IMR-90 (cell line): ENCODE data around the gene DPP6. TPM values are rescaled to one million over a fixed set of nuclear protein-coding genes. Genes with fewer than 3 reads are reported as not detected.

ENCODE experiments used
- ATAC-seq: fragments of 200-7000 bp; cut with Tn5 transposase; 2 replicates; pipeline ENCODE4 v1.9.1; 2020; ENCODE audit warnings: low read depth, mild to moderate bottlenecking, moderate library complexity
- BruUV-seq: library from RNA; stranded (reverse); fragments of 400-500 nt; replicated peaks from 2 replicates; lab custom pipeline; 2021; lab: Mats Ljungman, UMichigan
- CTCF ChIA-PET: fragments of 300-600 bp; formaldehyde crosslinking; extraction: SDS; loops from one replicate; lab custom pipeline; 2021; ENCODE audit warnings: antibody characterized with exemption; lab: Yijun Ruan, JAX
- POLR2A ChIA-PET: fragments of 300-600 bp; sonication (Branson Sonifier 250); formaldehyde crosslinking; loops from one replicate; lab custom pipeline; 2022; ENCODE audit warnings: antibody characterized with exemption; ENCODE audit not compliant: unreplicated experiment; lab: Charles Lee
- DNase-seq: peaks from one replicate; pipeline ENCODE4 v3.0.0; 2013
- H2AFZ ChIP-seq: replicated peaks from 2 replicates; pipeline ENCODE3; 2013; ENCODE audit warnings: low read length, mild to moderate bottlenecking; ENCODE audit not compliant: poor library complexity
- H2AK5ac ChIP-seq: 2 replicates; pipeline ENCODE4 v1.6.1; 2013; ENCODE audit warnings: low read depth, low read length, inconsistent platforms
- H2AK9ac ChIP-seq: replicated peaks from 2 replicates; pipeline ENCODE3; 2013; ENCODE audit warnings: mild to moderate bottlenecking, low read depth, low read length, moderate library complexity; ENCODE audit not compliant: poor library complexity
- H2BK120ac ChIP-seq: 2 replicates; pipeline ENCODE4 v1.6.1; 2013; ENCODE audit warnings: low read depth, low read length, inconsistent platforms
- H2BK15ac ChIP-seq: 3 replicates; pipeline ENCODE4 v1.6.1; 2013; ENCODE audit warnings: low read depth, low read length, inconsistent platforms
- H2BK20ac ChIP-seq: 2 replicates; pipeline ENCODE4 v1.6.1; 2013; ENCODE audit warnings: low read depth, mild to moderate bottlenecking, inconsistent platforms, low read length, moderate library complexity
- H2BK5ac ChIP-seq: 2 replicates; pipeline ENCODE4 v1.6.1; 2013; ENCODE audit warnings: mild to moderate bottlenecking, low read depth, low read length, inconsistent platforms; ENCODE audit not compliant: poor library complexity, severe bottlenecking
- H3K14ac ChIP-seq: replicated peaks from 2 replicates; pipeline ENCODE4 v1.6.1; 2013; ENCODE audit warnings: low read depth, low read length, inconsistent platforms
- H3K18ac ChIP-seq: 2 replicates; pipeline ENCODE4 v1.6.1; 2013; ENCODE audit warnings: low read depth, low read length, control low read depth
- H3K23ac ChIP-seq: 2 replicates; pipeline ENCODE4 v1.6.1; 2013; ENCODE audit warnings: low read depth, low read length, inconsistent platforms
- H3K27ac ChIP-seq: 2 replicates; pipeline ENCODE4 v1.5.1; 2013; ENCODE audit warnings: mild to moderate bottlenecking, control low read depth, low read length; ENCODE audit not compliant: insufficient read depth
- H3K27me3 ChIP-seq: 2 replicates; pipeline ENCODE4 v1.6.1; 2013; ENCODE audit warnings: low read length; ENCODE audit not compliant: control insufficient read depth, insufficient read depth
- H3K36me3 ChIP-seq: 2 replicates; pipeline ENCODE4 v1.6.1; 2013; ENCODE audit warnings: low read length, mixed read lengths; ENCODE audit not compliant: control insufficient read depth, insufficient read depth
- H3K4ac ChIP-seq: 2 replicates; pipeline ENCODE4 v1.6.1; 2013; ENCODE audit warnings: low read depth, low read length, inconsistent platforms
- H3K4me1 ChIP-seq: 2 replicates; pipeline ENCODE4 v1.6.1; 2013; ENCODE audit warnings: low read length, mixed read lengths; ENCODE audit not compliant: control insufficient read depth, insufficient read depth
- H3K4me2 ChIP-seq: 2 replicates; pipeline ENCODE4 v1.6.1; 2013; ENCODE audit warnings: low read depth, mild to moderate bottlenecking, control low read depth, low read length, moderate library complexity
- H3K4me3 ChIP-seq: 2 replicates; pipeline ENCODE4 v1.5.1; 2013; ENCODE audit warnings: low read depth, mild to moderate bottlenecking, control low read depth, low read length, moderate library complexity; ENCODE audit not compliant: insufficient read depth
- H3K56ac ChIP-seq: 2 replicates; pipeline ENCODE4 v1.6.1; 2013; ENCODE audit warnings: low read length, inconsistent platforms; ENCODE audit not compliant: insufficient read depth; ENCODE audit errors: extremely low read depth
- H3K79me1 ChIP-seq, 2 experiments: 2 replicates each; pipeline ENCODE4 v1.6.1; 2013; ENCODE audit warnings: low read length in 2 of 2, inconsistent platforms in 1 of 2, low read depth in 1 of 2
- H3K9ac ChIP-seq: 2 replicates; pipeline ENCODE4 v1.6.1; 2013; ENCODE audit warnings: low read depth, low read length, control low read depth
- H3K9me1 ChIP-seq: 2 replicates; pipeline ENCODE4 v1.6.1; 2013; ENCODE audit warnings: low read length, inconsistent platforms; ENCODE audit not compliant: insufficient read depth
- H3K9me3 ChIP-seq: 2 replicates; pipeline ENCODE4 v1.6.1; 2013; ENCODE audit warnings: low read length; ENCODE audit not compliant: control insufficient read depth, insufficient read depth
- H4K20me1 ChIP-seq: 2 replicates; pipeline ENCODE4 v1.6.1; 2013; ENCODE audit warnings: low read length, inconsistent platforms; ENCODE audit not compliant: insufficient read depth
- H4K5ac ChIP-seq: 2 replicates; pipeline ENCODE4 v1.6.1; 2013; ENCODE audit warnings: mild to moderate bottlenecking, low read depth, low read length, control low read depth
- H4K8ac ChIP-seq, 2 experiments: 2 replicates each; pipeline ENCODE4 v1.6.1; 2013; ENCODE audit warnings: low read depth in 2 of 2, low read length in 2 of 2, control low read depth in 1 of 2, inconsistent platforms in 1 of 2
- H4K91ac ChIP-seq: 2 replicates; pipeline ENCODE4 v1.6.1; 2013; ENCODE audit warnings: low read depth, low read length, inconsistent platforms; ENCODE audit not compliant: insufficient read depth
- CEBPB ChIP-seq: IDR thresholded peaks from 2 replicates; pipeline ENCODE4 v1.6.1; 2012; ENCODE audit warnings: low read depth, low read length, improper control_type of control experiment
- CHD1 ChIP-seq: IDR thresholded peaks from 2 replicates; pipeline ENCODE4 v1.6.1; 2012; ENCODE audit warnings: low read depth, low read length, improper control_type of control experiment
- ELK1 ChIP-seq: fragments of 150-350 bp; IDR thresholded peaks from 2 replicates; pipeline ENCODE4 v1.6.1; 2016; ENCODE audit warnings: low read depth, mild to moderate bottlenecking, low read length, moderate library complexity, borderline replicate concordance
- FOS ChIP-seq: fragments of 150-350 bp; IDR thresholded peaks from 2 replicates; pipeline ENCODE4 v1.6.1; 2016; ENCODE audit warnings: low read depth, low read length
- MAFK ChIP-seq: IDR thresholded peaks from 2 replicates; pipeline ENCODE4 v1.6.1; 2012; ENCODE audit warnings: low read depth, low read length, improper control_type of control experiment
- POLR2A ChIP-seq: IDR thresholded peaks from 2 replicates; pipeline ENCODE4 v1.6.1; 2012; ENCODE audit warnings: mild to moderate bottlenecking, low read depth, low read length
- RAD21 ChIP-seq: IDR thresholded peaks from 2 replicates; pipeline ENCODE4 v1.6.1; 2012; ENCODE audit warnings: low read length, improper control_type of control experiment
- RFX5 ChIP-seq: IDR thresholded peaks from 2 replicates; pipeline ENCODE4 v1.8.0; 2012; ENCODE audit warnings: low read depth, mild to moderate bottlenecking, low read length, moderate library complexity
- SMC3 ChIP-seq: fragments of 150-350 bp; IDR thresholded peaks from 2 replicates; pipeline ENCODE4 v1.6.1; 2016; ENCODE audit warnings: low read depth, mild to moderate bottlenecking, antibody characterized with exemption, low read length, moderate library complexity
- WGBS, 2 experiments: methylation state at CpG; one replicate each; pipeline versions ENCODE4 v1.1.5 to v1.1.7; 2013; ENCODE audit warnings: missing lambda C conversion rate in 2 of 2; ENCODE audit not compliant: insufficient read length in 1 of 2; ENCODE audit errors: extremely low coverage in 2 of 2; 5-methylcytosine and 5-hydroxymethylcytosine counted together
- dilution Hi-C: fragments of 300-500 bp; cut with HindIII; formaldehyde crosslinking; loops from one replicate; pipeline ENCODE4 v1.14.3; 2018; ENCODE audit warnings: low sequenced_read_pairs; ENCODE audit not compliant: unreplicated experiment
- in situ Hi-C: fragments of 300-500 bp; cut with MboI; formaldehyde crosslinking; loops from 3 replicates; pipeline ENCODE4 v1.14.3; 2019; ENCODE audit warnings: low sequenced_read_pairs, inconsistent platforms, mixed read lengths
- intact Hi-C: fragments of 100-400 bp; cut with micrococcal nuclease; formaldehyde crosslinking; loops from 2 replicates; pipeline ENCODE4 v1.10.0; 2022
- polyA plus RNA-seq, 3 experiments: library from polyadenylated mRNA; depleted of rRNA; stranded (reverse); fragments of >200 nt; gene quantifications; 2 replicates each; pipeline ENCODE4 v1.2.3, GENCODE V29; 2012; ENCODE audit warnings: low replicate concordance in 1 of 3
- total RNA-seq: library from RNA; depleted of rRNA; stranded (reverse); fragments of >200 nt; gene quantifications from 2 replicates; pipeline ENCODE4 v1.2.3, GENCODE V29; 2012
- TF ChIP-seq, protein P1 (sequence below): fragments of 150-350 bp; IDR thresholded peaks from 2 replicates; pipeline ENCODE4 v1.6.1; 2017; ENCODE audit warnings: mild to moderate bottlenecking, antibody characterized with exemption, low read length, low read depth

Gene DPP6
- total and polyA plus RNA-seq, 2 of the 4 experiments (the other 2 are of a cell fraction): not detected

DNA sequence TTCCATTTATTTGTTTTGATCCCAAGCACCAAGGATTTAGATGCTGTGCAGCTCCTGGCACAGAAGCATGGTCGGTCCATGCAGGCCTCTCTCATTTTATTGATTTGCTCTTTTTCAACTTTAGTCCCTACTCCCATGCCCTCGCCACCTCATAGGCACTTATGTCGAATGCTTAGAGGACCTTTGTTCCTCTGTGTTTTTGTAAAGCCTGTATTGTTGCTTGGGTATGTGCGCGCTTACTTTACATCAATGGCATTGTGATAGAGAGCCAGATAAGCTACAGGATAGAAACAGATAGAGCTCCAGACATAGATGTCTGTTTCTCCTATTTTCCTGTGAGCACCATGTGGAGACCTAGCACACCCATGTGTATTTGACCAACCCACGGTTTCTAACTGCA lies 725.7 kb downstream of the DPP6 start:
- intact Hi-C loops: no loop called here
- Histone ChIP-seq H2BK120ac (no peak overlapping the region), H2AFZ (no peak overlapping the region), H3K23ac (no peak overlapping the region), H2BK5ac (no peak overlapping the region), H3K79me1 (no peaks in the 10 kb centered on the region), H3K56ac (no peak overlapping the region), H3K4me1 (no peaks in the 10 kb centered on the region), H2AK9ac (no peak overlapping the region), H3K9me3 (peaks cover 21% of the 10 kb centered on the region), H3K27me3 (no peaks in the 10 kb centered on the region), H3K4me2 (no peak overlapping the region), H2AK5ac (no peak overlapping the region), H3K4me3 (no peak overlapping the region), H3K9ac (no peak overlapping the region), H4K5ac (no peak overlapping the region), H4K8ac (no peak overlapping the region), H4K91ac (no peak overlapping the region), H3K36me3 (no peaks in the 10 kb centered on the region), H3K9me1 (no peaks in the 10 kb centered on the region), H3K14ac (no peak overlapping the region), H3K27ac (no peak overlapping the region), H4K20me1 (no peaks in the 10 kb centered on the region), H3K4ac (no peak overlapping the region), H3K18ac (no peak overlapping the region), H2BK15ac (no peak overlapping the region), H2BK20ac (no peak overlapping the region)
- ChIA-PET CTCF (no interaction called here), POLR2A (no interaction called here)
- TF ChIP-seq SMC3 (no peak), POLR2A (no peak), FOS (no peak), RAD21 (no peak), MAFK (no peak), RFX5 (no peak), CEBPB (no peak), CHD1 (no peak), ELK1 (no peak)
- TF ChIP-seq, protein P1, sequence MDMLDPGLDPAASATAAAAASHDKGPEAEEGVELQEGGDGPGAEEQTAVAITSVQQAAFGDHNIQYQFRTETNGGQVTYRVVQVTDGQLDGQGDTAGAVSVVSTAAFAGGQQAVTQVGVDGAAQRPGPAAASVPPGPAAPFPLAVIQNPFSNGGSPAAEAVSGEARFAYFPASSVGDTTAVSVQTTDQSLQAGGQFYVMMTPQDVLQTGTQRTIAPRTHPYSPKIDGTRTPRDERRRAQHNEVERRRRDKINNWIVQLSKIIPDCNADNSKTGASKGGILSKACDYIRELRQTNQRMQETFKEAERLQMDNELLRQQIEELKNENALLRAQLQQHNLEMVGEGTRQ: no peak
- ATAC-seq (no peak), DNase-seq (no peak)
- 24% methylated on average over 2 of the region's 6 CpGs; no CpG with 5 or more reads in 1 of the 2 experiments for WGBS, 2 experiments
- in situ Hi-C loops: no loop called here
- dilution Hi-C loops: no loop called here
- BruUV-seq: no TSS peak
